Kidney (tissue), 14 donors: ENCODE measurements around the gene GATA3. TPM values are rescaled to one million over a fixed set of nuclear protein-coding genes. Genes with fewer than 3 reads are reported as not detected.

Experiments
- DNase-seq, 5 donors: peaks; one replicate each; pipeline ENCODE4 v3.0.0-alpha.2; 2013 to 2020
- FAIRE-seq: peaks from 2 replicates; lab custom pipeline; 2012; peaks lifted over from hg19 to GRCh38; lab: Jason Lieb, UNC
- H3K27ac ChIP-seq, 2 donors: one replicate each; pipeline ENCODE4 v1.7.0; 2013; ENCODE audit warnings: low read depth in 2 of 2, low read length in 2 of 2, inconsistent platforms in 1 of 2
- H3K27me3 ChIP-seq: one replicate; pipeline ENCODE4 v1.7.1; 2013; ENCODE audit warnings: low read length, inconsistent platforms; ENCODE audit not compliant: control insufficient read depth, insufficient read depth
- H3K36me3 ChIP-seq, 3 donors: one replicate each; pipeline versions ENCODE4 v1.7.0 to v1.7.1; 2013; ENCODE audit warnings: low read length in 3 of 3, control low read depth in 1 of 3, inconsistent platforms in 1 of 3; ENCODE audit not compliant: insufficient read depth in 3 of 3, control insufficient read depth in 2 of 3
- H3K4me1 ChIP-seq, 3 donors: one replicate each; pipeline versions ENCODE4 v1.7.0 to v1.7.1; 2013; ENCODE audit warnings: low read length in 3 of 3, inconsistent platforms in 1 of 3, low read depth in 1 of 3; ENCODE audit not compliant: control insufficient read depth in 2 of 3, insufficient read depth in 2 of 3
- H3K4me3 ChIP-seq, 3 donors: one replicate each; pipeline versions ENCODE4 v1.7.0 to v1.8.1; 2013; ENCODE audit warnings: low read length in 3 of 3, control low read depth in 1 of 3, inconsistent platforms in 1 of 3
- H3K9ac ChIP-seq, 3 donors: one replicate each; pipeline versions ENCODE4 v1.7.0 to v1.7.1; 2013; ENCODE audit warnings: low read length in 3 of 3, control low read depth in 1 of 3, inconsistent platforms in 1 of 3
- H3K9me3 ChIP-seq, 3 donors: one replicate each; pipeline versions ENCODE4 v1.7.0 to v1.7.1; 2013; ENCODE audit warnings: low read length in 3 of 3, control low read depth in 1 of 3, inconsistent platforms in 1 of 3; ENCODE audit not compliant: control insufficient read depth in 2 of 3, insufficient read depth in 1 of 3
- intact Hi-C: fragments of 100-400 bp; cut with DNase I; formaldehyde crosslinking; loops from one replicate; pipeline ENCODE4 v1.11.1; 2022
- polyA plus RNA-seq: library from polyadenylated mRNA; stranded (reverse); fragments of 350-450 nt; fragmentation: Illumina TruSeq; extraction: RNeasy Lipid Tissue Mini Kit (QIAGEN cat#74804); gene quantifications from one replicate; pipeline ENCODE4 v1.2.3, GENCODE V29; 2014; ENCODE audit warnings: low read depth, low replicate concordance; ENCODE audit not compliant: insufficient read depth
- total RNA-seq: library from RNA; stranded (reverse); fragmentation: NEBNext Ultra II Directional; extraction: Animal tissue kit (Norgen Biotek cat#: 25700); gene quantifications from one replicate; pipeline ENCODE4 v1.2.1, GENCODE V29; 2021
- TF ChIP-seq, protein P1 (sequence below): IDR thresholded peaks from 3 replicates; pipeline ENCODE4 v1.5.1; 2012; ENCODE audit warnings: mild to moderate bottlenecking, moderate library complexity, borderline replicate concordance; ENCODE audit not compliant: insufficient read depth; ENCODE audit errors: extremely low read depth
- donor health status: control.
- donor health status: control.
- donor health status: control.
- donor health status: control.
- donor health status: control.
- donor health status: DM: yes; HTN: yes; CAD: no.
- donor health status: Normal renal cell carcinoma (clear cell type).

The GATA3 gene
- total and polyA plus RNA-seq, 2 donors from 2014 or later = 23.5 to 45.9 TPM

DNA sequence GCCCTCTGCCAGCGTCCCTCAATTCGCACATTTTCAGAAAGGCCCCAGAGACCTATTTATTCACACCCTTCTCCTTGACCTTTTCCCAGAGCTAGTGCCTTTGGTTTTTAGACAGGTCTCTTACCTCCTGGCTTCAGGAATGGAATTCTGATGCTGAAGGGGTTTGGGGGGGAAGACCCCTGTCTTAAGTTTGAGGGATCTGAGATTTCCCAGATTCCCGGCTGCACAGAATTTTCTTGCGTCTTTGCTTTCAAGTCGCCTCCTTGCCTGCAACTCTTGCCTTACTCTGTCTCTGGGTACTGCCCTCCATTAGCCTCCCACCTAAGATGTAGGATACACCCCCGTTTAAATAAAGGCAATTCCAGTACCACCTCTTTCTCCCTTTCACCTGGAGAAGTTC, 1.9 kb downstream of the GATA3 start:
- Histone ChIP-seq H3K27me3 (peaks cover 34% of the 10 kb centered on the region), H3K9me3 (no peaks in the 10 kb centered on the region), H3K4me1 (peaks cover 0 to 9% (median 0%) of the 10 kb centered on the region in 3 donors), H3K9ac (peak overlapping the region; percentile 62 to 79 (median 78)), H3K4me3 (peak overlapping the region; percentile 62 to 75 (median 66)), H3K27ac (peak overlapping the region; percentile 66 to 82), H3K36me3 (no peaks in the 10 kb centered on the region)
- peak in 1 of 5 donors; percentile 29 for DNase-seq
- intact Hi-C loops = no loop called here
- FAIRE-seq = no peak
- TF ChIP-seq, protein P1, sequence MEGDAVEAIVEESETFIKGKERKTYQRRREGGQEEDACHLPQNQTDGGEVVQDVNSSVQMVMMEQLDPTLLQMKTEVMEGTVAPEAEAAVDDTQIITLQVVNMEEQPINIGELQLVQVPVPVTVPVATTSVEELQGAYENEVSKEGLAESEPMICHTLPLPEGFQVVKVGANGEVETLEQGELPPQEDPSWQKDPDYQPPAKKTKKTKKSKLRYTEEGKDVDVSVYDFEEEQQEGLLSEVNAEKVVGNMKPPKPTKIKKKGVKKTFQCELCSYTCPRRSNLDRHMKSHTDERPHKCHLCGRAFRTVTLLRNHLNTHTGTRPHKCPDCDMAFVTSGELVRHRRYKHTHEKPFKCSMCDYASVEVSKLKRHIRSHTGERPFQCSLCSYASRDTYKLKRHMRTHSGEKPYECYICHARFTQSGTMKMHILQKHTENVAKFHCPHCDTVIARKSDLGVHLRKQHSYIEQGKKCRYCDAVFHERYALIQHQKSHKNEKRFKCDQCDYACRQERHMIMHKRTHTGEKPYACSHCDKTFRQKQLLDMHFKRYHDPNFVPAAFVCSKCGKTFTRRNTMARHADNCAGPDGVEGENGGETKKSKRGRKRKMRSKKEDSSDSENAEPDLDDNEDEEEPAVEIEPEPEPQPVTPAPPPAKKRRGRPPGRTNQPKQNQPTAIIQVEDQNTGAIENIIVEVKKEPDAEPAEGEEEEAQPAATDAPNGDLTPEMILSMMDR = no peak

DNA sequence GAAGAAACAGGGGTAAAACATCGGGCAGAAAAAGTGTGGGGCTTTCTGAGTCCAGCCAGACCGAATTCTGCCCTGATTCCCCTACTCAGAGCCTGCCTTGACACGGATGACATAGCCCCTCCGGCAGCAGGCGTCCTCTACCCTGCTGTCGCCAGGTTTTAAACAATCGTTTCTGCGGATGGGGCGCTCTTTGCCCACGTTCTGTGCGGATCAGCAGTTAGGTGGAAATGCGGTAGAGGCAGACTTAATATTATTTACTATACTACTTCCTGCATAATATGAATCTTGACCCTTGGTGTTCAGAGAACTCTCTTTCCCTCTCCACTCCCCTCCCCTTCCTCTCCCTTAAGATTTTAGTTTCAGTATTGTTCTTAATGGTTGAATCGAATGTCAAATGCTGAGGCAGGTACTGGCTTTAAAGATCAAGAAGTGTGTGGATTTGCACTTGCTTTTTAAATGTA, 2.4 kb downstream of the GATA3 start:
- intact Hi-C loops = no loop called here
- H3K36me3 ChIP-seq = no peaks in the 10 kb centered on the region
- H3K27ac ChIP-seq = peak overlapping the region; percentile 66 to 82
- H3K4me1 ChIP-seq = peaks cover 0 to 9% (median 0%) of the 10 kb centered on the region in 3 donors
- peak overlapping the region; percentile 62 to 75 (median 66) for H3K4me3 ChIP-seq
- TF ChIP-seq, protein P1 = no peak
- DNase-seq (peak in 4 of 5 donors; percentile 24 to 64 (median 36)), FAIRE-seq (no peak)
- H3K27me3 ChIP-seq = peaks cover 34% of the 10 kb centered on the region
- H3K9me3 ChIP-seq = no peaks in the 10 kb centered on the region
- peak overlapping the region; percentile 62 to 79 (median 78) for H3K9ac ChIP-seq

DNA sequence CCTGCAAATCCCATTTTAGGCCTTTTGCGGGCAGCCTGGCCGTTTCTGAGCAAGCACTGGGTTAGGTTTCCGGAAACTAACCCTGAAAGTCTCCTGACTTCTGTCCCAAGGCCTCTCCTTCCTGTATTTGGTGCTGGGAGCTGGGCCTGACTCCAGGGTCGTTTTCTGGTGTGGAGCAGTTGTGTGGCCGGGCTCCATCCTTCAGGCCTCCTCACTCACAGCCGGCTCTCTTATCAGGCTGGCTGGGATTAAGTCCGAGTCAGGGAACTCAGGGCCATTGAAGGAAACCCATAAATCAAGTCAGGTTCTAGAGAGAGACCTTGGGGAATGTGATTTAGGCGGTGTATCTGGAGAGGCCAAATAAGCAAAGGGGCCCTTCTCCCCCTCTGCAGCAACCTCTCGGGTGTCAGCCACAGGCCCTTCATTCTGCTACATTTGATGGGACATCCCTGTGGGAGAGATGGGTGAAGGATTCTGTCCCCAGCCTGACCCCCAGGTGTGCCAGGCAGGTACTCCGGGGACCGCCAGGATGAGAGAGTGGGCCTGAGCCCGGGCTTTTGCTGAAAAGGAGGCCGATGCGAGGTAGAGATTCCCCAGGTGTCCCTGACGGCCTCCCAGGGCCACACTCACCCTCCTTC, 3.3 kb downstream of the GATA3 start:
- Histone ChIP-seq H3K4me1 (peaks cover 0 to 6% (median 0%) of the 10 kb centered on the region in 3 donors), H3K27ac (peak overlapping the region; percentile 66 to 82), H3K4me3 (peak overlapping the region; percentile 62 to 75 (median 66)), H3K9ac (peak overlapping the region in 2 of 3 donors; percentile 67 to 79), H3K36me3 (no peaks in the 10 kb centered on the region), H3K27me3 (peaks cover 29% of the 10 kb centered on the region), H3K9me3 (no peaks in the 10 kb centered on the region)
- TF ChIP-seq, protein P1 = no peak
- FAIRE-seq (no peak), DNase-seq (peak; percentile 39 to 78 (median 40))
- intact Hi-C loops = no loop called here
